Hepatocyte (in vitro differentiated cells): ENCODE results near the gene PRKCZ. TPM values are rescaled to one million over a fixed set of nuclear protein-coding genes. Genes with fewer than 3 reads are reported as not detected.

ENCODE experiments used
- DNase-seq: peaks from one replicate; pipeline ENCODE4 v3.0.0-alpha.2; 2016; ENCODE audit warnings: low spot score
- H2AFZ ChIP-seq: fragments of 200-600 bp; sonication (generic); 2 replicates; pipeline ENCODE4 v1.6.0; 2016; ENCODE audit warnings: antibody characterized with exemption, mild to moderate bottlenecking
- H3K27ac ChIP-seq: fragments of 200-600 bp; sonication (generic); 2 replicates; pipeline ENCODE4 v1.5.1; 2016; ENCODE audit warnings: mild to moderate bottlenecking
- H3K27me3 ChIP-seq: fragments of 200-600 bp; sonication (generic); 2 replicates; pipeline ENCODE4 v1.6.1; 2016
- H3K36me3 ChIP-seq: fragments of 200-600 bp; sonication (generic); replicated peaks from 2 replicates; pipeline ENCODE4 v1.5.1; 2016; ENCODE audit warnings: low read depth; ENCODE audit not compliant: insufficient read depth
- H3K4me1 ChIP-seq: fragments of 200-600 bp; sonication (generic); 2 replicates; pipeline ENCODE4 v1.5.1; 2016; ENCODE audit warnings: mild to moderate bottlenecking, moderate library complexity; ENCODE audit not compliant: insufficient read depth
- H3K4me2 ChIP-seq: fragments of 200-600 bp; sonication (generic); 2 replicates; pipeline ENCODE4 v1.6.0; 2016
- H3K4me3 ChIP-seq: fragments of 200-600 bp; sonication (generic); 2 replicates; pipeline ENCODE4 v1.5.1; 2016; ENCODE audit warnings: mild to moderate bottlenecking
- H3K79me2 ChIP-seq: fragments of 200-600 bp; sonication (generic); 2 replicates; pipeline ENCODE4 v1.6.0; 2017; ENCODE audit warnings: mild to moderate bottlenecking
- H3K9me2 ChIP-seq: fragments of 200-600 bp; sonication (generic); replicated peaks from 2 replicates; pipeline ENCODE4 v1.6.0; 2017; ENCODE audit warnings: mild to moderate bottlenecking; ENCODE audit not compliant: insufficient read depth
- H3K9me3 ChIP-seq: fragments of 200-600 bp; sonication (generic); 2 replicates; pipeline ENCODE4 v1.5.1; 2016; ENCODE audit warnings: low read depth, mild to moderate bottlenecking
- H4K20me1 ChIP-seq: fragments of 200-600 bp; sonication (generic); 2 replicates; pipeline ENCODE4 v1.6.0; 2016; ENCODE audit warnings: mild to moderate bottlenecking; ENCODE audit not compliant: insufficient read depth, poor library complexity, severe bottlenecking
- EZH2 ChIP-seq: fragments of 200-600 bp; sonication (generic); IDR thresholded peaks from 2 replicates; pipeline ENCODE4 v1.6.1; 2016; ENCODE audit warnings: antibody characterized with exemption, mild to moderate bottlenecking, borderline replicate concordance
- EZH2phosphoT487 ChIP-seq: fragments of 200-600 bp; sonication (generic); IDR thresholded peaks from one replicate; pipeline ENCODE4 v1.6.1; 2018; ENCODE audit warnings: antibody characterized with exemption, mild to moderate bottlenecking, low read depth, moderate library complexity; ENCODE audit not compliant: unreplicated experiment, severe bottlenecking
- WGBS: methylation state at CpG from one replicate; pipeline ENCODE4 v1.1.6; 2016; ENCODE audit warnings: low lambda C conversion rate; ENCODE audit errors: missing lambda C conversion rate; 5-methylcytosine and 5-hydroxymethylcytosine counted together
- polyA plus RNA-seq: library from polyadenylated mRNA; unstranded; fragments of >200 nt; fragmentation: Nextera tagmentation; extraction: Ambion mirVana; gene quantifications from 2 replicates; pipeline ENCODE4 v1.2.1, GENCODE V29; 2016
- total RNA-seq: library from RNA; depleted of rRNA; stranded (reverse); fragments of >200 nt; gene quantifications from 2 replicates; pipeline ENCODE4 v1.2.3, GENCODE V29; 2014
- TF ChIP-seq, protein P1 (sequence below): fragments of 200-600 bp; sonication (generic); IDR thresholded peaks from 2 replicates; pipeline ENCODE4 v1.5.1; 2016; ENCODE audit warnings: antibody characterized with exemption, mild to moderate bottlenecking; ENCODE audit not compliant: poor library complexity

PRKCZ gene
- total and polyA plus RNA-seq, 2 experiments from 2014 or later = 41.0 to 52.3 TPM

DNA sequence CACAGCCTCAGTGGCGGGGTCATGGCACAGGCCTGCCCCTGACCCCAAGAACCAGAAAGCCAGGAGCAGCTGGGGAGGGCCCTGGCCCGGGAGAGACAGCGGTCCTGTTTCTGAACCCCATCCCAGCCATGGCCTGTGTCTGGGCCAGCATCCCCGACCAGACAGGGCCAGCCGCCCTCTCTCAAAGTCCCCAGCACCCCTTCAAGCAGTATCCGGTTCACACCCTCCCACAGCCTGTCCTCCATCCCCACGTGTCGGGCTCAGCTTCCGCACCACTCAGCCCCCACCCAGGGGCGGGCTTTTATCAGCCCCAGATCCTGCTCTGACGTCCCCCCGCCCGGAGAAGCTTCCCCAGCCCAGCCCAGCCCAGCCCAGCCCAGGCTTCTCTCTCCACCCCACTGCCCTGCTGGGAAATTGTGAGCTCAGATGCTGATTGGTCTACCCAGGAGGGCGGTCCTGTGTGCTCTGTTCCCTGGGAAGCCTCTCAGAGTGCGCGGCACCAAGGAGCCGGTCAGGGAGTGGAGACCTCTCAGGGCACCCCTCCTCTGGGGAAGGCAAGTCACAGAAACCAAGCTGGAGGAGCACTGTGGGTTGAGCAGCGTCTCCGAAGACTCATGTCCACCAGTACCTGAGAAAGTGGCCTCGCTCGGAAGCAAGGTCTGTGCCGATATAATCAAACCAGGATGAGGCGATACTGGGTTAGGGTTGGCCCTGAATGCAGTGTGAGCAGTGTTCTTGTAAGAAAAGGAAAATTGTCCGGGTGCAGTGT is 149.0 kb downstream of the PRKCZ start:
- Histone ChIP-seq H2AFZ (peak overlapping the region; percentile 4), H4K20me1 (no peaks in the 10 kb centered on the region), H3K27me3 (no peaks in the 10 kb centered on the region), H3K9me3 (no peaks in the 10 kb centered on the region), H3K4me3 (no peak overlapping the region), H3K36me3 (no peaks in the 10 kb centered on the region), H3K4me2 (peak overlapping the region; percentile 71), H3K9me2 (no peaks in the 10 kb centered on the region), H3K27ac (peak overlapping the region; percentile 65), H3K79me2 (peaks cover 20% of the 10 kb centered on the region), H3K4me1 (peaks cover 25% of the 10 kb centered on the region)
- 30% methylated on average over 18 of the region's 24 CpGs for WGBS
- TF ChIP-seq, protein P1, sequence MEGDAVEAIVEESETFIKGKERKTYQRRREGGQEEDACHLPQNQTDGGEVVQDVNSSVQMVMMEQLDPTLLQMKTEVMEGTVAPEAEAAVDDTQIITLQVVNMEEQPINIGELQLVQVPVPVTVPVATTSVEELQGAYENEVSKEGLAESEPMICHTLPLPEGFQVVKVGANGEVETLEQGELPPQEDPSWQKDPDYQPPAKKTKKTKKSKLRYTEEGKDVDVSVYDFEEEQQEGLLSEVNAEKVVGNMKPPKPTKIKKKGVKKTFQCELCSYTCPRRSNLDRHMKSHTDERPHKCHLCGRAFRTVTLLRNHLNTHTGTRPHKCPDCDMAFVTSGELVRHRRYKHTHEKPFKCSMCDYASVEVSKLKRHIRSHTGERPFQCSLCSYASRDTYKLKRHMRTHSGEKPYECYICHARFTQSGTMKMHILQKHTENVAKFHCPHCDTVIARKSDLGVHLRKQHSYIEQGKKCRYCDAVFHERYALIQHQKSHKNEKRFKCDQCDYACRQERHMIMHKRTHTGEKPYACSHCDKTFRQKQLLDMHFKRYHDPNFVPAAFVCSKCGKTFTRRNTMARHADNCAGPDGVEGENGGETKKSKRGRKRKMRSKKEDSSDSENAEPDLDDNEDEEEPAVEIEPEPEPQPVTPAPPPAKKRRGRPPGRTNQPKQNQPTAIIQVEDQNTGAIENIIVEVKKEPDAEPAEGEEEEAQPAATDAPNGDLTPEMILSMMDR = peak; percentile 32
- TF ChIP-seq EZH2 = no peak
- TF ChIP-seq EZH2phosphoT487 = no peak
- DNase-seq = peak; percentile 91

DNA sequence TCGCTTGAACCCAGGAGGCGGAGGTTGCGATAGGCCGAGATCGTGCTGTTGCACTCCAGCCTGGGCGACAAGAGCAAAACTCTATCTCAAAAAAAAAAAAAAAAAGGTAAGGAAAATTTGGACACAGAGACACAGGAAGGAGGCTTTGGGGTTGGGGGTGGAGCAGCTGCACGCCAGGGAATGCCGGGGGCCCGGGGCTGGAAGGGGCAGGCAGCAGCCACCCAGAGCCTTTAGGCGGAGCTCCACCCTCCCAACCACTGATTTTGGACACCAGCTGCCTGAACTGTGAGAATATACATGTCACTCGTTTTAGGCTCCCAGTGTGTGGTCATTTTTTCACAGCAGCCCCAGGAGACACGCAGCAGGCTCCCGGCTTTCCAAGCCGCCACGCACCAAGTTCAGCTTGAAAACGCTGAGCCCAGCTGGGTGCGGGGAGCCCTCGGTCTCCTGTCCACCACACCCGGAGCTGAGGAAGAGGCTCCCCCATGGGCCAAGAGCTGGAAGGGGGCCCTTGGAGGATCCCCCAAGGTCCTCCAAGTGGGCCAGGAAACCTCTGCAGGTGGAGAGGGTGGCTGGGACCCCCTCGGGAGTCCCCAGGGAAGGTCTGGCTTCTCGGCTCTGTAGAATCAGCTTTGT is 150.2 kb downstream of the PRKCZ start:
- Histone ChIP-seq H3K36me3 (no peaks in the 10 kb centered on the region), H3K79me2 (peaks cover 17% of the 10 kb centered on the region), H3K4me2 (peak overlapping the region; percentile 71), H2AFZ (no peak overlapping the region), H3K27me3 (no peaks in the 10 kb centered on the region), H3K4me3 (no peak overlapping the region), H4K20me1 (no peaks in the 10 kb centered on the region), H3K4me1 (peaks cover 27% of the 10 kb centered on the region), H3K27ac (no peak overlapping the region), H3K9me2 (no peaks in the 10 kb centered on the region), H3K9me3 (no peaks in the 10 kb centered on the region)
- TF ChIP-seq EZH2 (no peak), EZH2phosphoT487 (no peak)
- TF ChIP-seq, protein P1 = no peak
- DNase-seq = no peak
- WGBS = 85% methylated on average over 20 of the region's 21 CpGs

DNA sequence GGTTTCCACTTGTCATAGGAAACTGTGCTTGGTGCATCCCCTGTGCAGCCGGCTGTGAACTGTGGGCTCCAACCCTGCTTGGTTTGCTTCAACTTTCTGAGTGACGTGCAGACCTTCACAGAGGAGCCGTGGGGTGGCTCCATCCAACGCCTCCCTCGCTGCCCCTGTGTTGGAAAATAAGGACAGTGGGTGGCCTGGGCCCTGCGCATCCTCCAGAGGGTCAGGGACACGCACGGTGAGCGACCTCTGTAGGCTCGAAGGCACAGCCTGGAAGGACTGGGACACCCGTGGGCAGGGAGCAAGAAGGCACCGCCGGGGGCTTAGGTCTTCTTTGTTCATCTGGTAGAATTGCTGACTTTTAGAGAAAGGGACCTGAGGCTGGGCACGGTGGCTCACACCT is 150.9 kb downstream of the PRKCZ start:
- no peak for DNase-seq
- Histone ChIP-seq H3K79me2 (peaks cover 11% of the 10 kb centered on the region), H3K36me3 (no peaks in the 10 kb centered on the region), H3K9me3 (no peaks in the 10 kb centered on the region), H4K20me1 (no peaks in the 10 kb centered on the region), H3K4me2 (no peak overlapping the region), H2AFZ (no peak overlapping the region), H3K4me1 (peaks cover 27% of the 10 kb centered on the region), H3K27me3 (no peaks in the 10 kb centered on the region), H3K9me2 (no peaks in the 10 kb centered on the region), H3K27ac (no peak overlapping the region), H3K4me3 (no peak overlapping the region)
- TF ChIP-seq EZH2phosphoT487 = no peak
- 90% methylated on average over 14 of the region's 14 CpGs for WGBS

DNA sequence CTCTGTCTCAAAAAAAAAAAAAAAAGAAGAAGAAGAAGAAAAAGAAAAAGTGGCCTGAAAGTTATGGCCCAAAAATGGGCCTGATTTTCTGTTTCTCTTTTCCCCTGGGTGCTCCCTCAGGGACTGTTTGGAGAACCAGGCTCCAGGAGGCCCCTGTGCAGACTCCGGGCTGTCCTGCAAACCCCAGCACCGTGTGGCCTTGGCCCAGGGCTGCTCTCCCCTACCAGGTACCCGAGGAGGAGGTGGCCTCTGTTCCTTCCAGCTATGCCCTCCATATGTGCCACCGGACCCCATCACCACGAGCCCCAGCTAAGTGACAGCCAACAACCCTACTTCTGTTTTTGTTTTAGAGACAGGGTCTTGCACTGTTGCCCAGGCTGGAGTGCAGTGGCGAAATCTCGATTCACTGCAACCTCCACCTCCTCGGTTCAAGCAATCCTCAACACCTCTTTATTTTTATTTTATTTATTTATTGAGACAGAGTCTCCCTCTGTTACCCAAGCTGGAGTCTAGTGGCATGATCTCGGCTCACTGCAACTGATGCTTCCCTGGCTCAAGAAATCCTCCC is 151.9 kb downstream of the PRKCZ start:
- H3K27me3 ChIP-seq = no peaks in the 10 kb centered on the region
- H3K4me2 ChIP-seq = no peak overlapping the region
- no peak for DNase-seq
- H2AFZ ChIP-seq = no peak overlapping the region
- WGBS = 90% methylated on average over 9 of the region's 9 CpGs
- H3K4me1 ChIP-seq = peaks cover 27% of the 10 kb centered on the region
- H3K9me3 ChIP-seq = no peaks in the 10 kb centered on the region
- H3K27ac ChIP-seq = no peak overlapping the region
- no peaks in the 10 kb centered on the region for H3K9me2 ChIP-seq
- TF ChIP-seq, protein P1 = no peak
- TF ChIP-seq EZH2 = no peak
- TF ChIP-seq EZH2phosphoT487 = no peak
- no peak overlapping the region for H3K4me3 ChIP-seq
- H3K79me2 ChIP-seq = peaks cover 11% of the 10 kb centered on the region
- no peaks in the 10 kb centered on the region for H4K20me1 ChIP-seq
- no peaks in the 10 kb centered on the region for H3K36me3 ChIP-seq
